ENCODE data around the gene PRR19. TPM values are rescaled to one million over a fixed set of nuclear protein-coding genes. Genes with fewer than 3 reads are reported as not detected.
A peak's percentile ranks its signal among the peaks of the same experiment; 100 is the strongest.

PRR19 gene
- total and polyA plus RNA-seq, 7 donors: 0.17 to 0.73 (median 0.51) TPM; not detected in 2

DNA sequence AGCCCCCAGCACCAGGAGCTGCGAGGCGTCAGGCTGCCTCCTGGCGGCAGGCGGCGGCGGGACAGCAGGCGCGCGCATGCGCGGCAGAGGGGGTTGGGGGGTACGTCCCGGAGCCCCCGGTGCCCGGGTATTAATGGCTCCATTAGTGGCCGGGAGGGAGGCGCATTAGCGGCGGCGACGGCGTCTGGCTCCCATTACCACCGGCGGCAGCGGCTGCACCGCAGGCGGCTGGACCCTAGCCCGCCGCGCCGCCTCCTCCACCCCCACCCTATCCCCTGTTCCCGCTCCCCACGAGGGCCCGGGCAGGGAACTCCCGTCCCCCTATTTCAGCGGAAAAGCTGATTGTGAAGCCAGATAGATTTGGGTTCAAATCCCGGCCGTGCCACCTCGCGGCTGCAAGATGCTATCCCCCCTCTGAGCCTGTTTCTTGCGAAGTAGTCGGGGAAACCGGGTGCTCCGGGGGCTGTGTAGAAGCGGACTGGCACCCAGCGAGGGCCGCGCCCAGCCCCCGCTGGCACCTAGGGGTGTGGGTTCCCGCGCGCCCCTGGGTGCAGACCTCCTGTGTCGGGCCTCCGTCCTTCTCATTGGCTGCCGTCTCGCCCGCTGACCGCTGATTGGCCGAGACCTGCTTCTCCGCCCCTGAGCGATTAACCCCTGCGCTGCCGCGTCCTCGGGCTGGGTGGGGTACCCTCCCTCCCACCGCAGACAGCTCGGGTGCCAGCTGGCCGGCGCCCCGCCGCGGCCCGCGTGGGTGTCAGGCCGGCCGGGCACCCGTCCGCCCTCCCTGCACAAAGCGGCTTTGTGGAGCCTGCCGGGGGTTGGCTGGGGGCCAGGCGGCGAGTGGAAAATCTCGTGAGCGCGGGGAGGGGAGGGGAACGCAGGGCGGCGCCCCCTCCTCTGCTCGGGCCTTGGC is 21.8 kb upstream of the PRR19 start:
- intact Hi-C loops (cut with DNase I): loop anchor here in 1 of 2 donors (2.0 kb wide), 1 partner anchor 33 kb away; no protein-coding TSS in a partner anchor
- H3K4me1 ChIP-seq: peaks cover 71% of the 10 kb centered on the region
- peak; percentile 58 to 75 (median 64) for ATAC-seq

GRCh38 chr19:42280815-42281145 is 21.2 kb upstream of the PRR19 start:
- H3K27me3 ChIP-seq (ENCODE audit: insufficient read depth in 3 of 3, low read length in 2 of 3): no peaks in the 10 kb centered on the region
- TF ChIP-seq, protein P1, sequence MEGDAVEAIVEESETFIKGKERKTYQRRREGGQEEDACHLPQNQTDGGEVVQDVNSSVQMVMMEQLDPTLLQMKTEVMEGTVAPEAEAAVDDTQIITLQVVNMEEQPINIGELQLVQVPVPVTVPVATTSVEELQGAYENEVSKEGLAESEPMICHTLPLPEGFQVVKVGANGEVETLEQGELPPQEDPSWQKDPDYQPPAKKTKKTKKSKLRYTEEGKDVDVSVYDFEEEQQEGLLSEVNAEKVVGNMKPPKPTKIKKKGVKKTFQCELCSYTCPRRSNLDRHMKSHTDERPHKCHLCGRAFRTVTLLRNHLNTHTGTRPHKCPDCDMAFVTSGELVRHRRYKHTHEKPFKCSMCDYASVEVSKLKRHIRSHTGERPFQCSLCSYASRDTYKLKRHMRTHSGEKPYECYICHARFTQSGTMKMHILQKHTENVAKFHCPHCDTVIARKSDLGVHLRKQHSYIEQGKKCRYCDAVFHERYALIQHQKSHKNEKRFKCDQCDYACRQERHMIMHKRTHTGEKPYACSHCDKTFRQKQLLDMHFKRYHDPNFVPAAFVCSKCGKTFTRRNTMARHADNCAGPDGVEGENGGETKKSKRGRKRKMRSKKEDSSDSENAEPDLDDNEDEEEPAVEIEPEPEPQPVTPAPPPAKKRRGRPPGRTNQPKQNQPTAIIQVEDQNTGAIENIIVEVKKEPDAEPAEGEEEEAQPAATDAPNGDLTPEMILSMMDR (IDR thresholded peaks at IDR 0.05): no peak
- DNase-seq (peak; percentile 73 to 78), ATAC-seq (peak; percentile 38 to 59 (median 47))
- peaks cover 71% of the 10 kb centered on the region for H3K4me1 ChIP-seq
- peak overlapping the region; percentile 77 for H3K4me3 ChIP-seq
- H3K27ac ChIP-seq: peak overlapping the region; percentile 91
- peaks cover 0 to 7% of the 10 kb centered on the region in 2 donors for H3K36me3 ChIP-seq (ENCODE audit: insufficient read depth in 1 of 2, low read depth in 1 of 2)
- 0 to 2% (median 1%) methylated on average over 9 to 20 of the region's 20 CpGs for WGBS, 3 donors
- intact Hi-C loops (cut with DNase I): no loop called here
- H3K9me3 ChIP-seq: no peaks in the 10 kb centered on the region

More for the DNA sequence above, 21.8 kb upstream of the PRR19 start:
- peak; percentile 93 for DNase-seq
- H3K9me3 ChIP-seq: no peaks in the 10 kb centered on the region
- TF ChIP-seq, protein P1 (IDR thresholded peaks at IDR 0.05): peak; percentile 92
- no peaks in the 10 kb centered on the region for H3K27me3 ChIP-seq (ENCODE audit: insufficient read depth in 3 of 3, low read length in 2 of 3)
- peak overlapping the region; percentile 91 for H3K27ac ChIP-seq
- 0% methylated on average over 54 to 88 of the region's 89 CpGs for WGBS, 3 donors
- H3K36me3 ChIP-seq (ENCODE audit: insufficient read depth in 1 of 2, low read depth in 1 of 2): peaks cover 0 to 12% of the 10 kb centered on the region in 2 donors
- peak overlapping the region; percentile 77 for H3K4me3 ChIP-seq

- DNase-seq (peak; percentile 64 to 76), ATAC-seq (no peak)
- Histone ChIP-seq H3K9me3 (no peaks in the 10 kb centered on the region), H3K4me3 (peak overlapping the region; percentile 77), H3K4me1 (peaks cover 71% of the 10 kb centered on the region), H3K27ac (peak overlapping the region; percentile 91), H3K36me3 (ENCODE audit: insufficient read depth in 1 of 2, low read depth in 1 of 2) (peaks cover 0 to 7% of the 10 kb centered on the region in 2 donors), H3K27me3 (ENCODE audit: insufficient read depth in 3 of 3, low read length in 2 of 3) (no peaks in the 10 kb centered on the region)
- 13 to 16% (median 15%) methylated on average over 21 to 25 of the region's 25 CpGs for WGBS, 3 donors
- intact Hi-C loops (cut with DNase I): no loop called here
- TF ChIP-seq, protein P1 (IDR thresholded peaks at IDR 0.05): no peak
These were observed 20.6 kb upstream of the PRR19 start for GRCh38 chr19:42281146-42281826.

- peak in 1 of 2 donors; percentile 65 for DNase-seq
- TF ChIP-seq, protein P1 (IDR thresholded peaks at IDR 0.05): no peak
- Histone ChIP-seq H3K27ac (peak overlapping the region; percentile 91), H3K9me3 (no peaks in the 10 kb centered on the region), H3K36me3 (ENCODE audit: insufficient read depth in 1 of 2, low read depth in 1 of 2) (peaks cover 3 to 4% of the 10 kb centered on the region in 2 donors), H3K27me3 (ENCODE audit: insufficient read depth in 3 of 3, low read length in 2 of 3) (no peaks in the 10 kb centered on the region), H3K4me1 (peaks cover 70% of the 10 kb centered on the region), H3K4me3 (peak overlapping the region; percentile 77)
- intact Hi-C loops (cut with DNase I): no loop called here
- no peak for ATAC-seq
- WGBS, 3 donors: 33 to 46% (median 40%) methylated on average over 7 of the region's 7 CpGs
These were observed 19.8 kb upstream of the PRR19 start for GRCh38 chr19:42281827-42282762.
